Measurements from ENCODE around the gene SLC5A1. TPM values are rescaled to one million over a fixed set of nuclear protein-coding genes. Genes with fewer than 3 reads are reported as not detected.
A peak's percentile ranks its signal among the peaks of the same experiment; 100 is the strongest.

The SLC5A1 gene
- total RNA-seq, 2 experiments from 2014 or later = not detected

DNA sequence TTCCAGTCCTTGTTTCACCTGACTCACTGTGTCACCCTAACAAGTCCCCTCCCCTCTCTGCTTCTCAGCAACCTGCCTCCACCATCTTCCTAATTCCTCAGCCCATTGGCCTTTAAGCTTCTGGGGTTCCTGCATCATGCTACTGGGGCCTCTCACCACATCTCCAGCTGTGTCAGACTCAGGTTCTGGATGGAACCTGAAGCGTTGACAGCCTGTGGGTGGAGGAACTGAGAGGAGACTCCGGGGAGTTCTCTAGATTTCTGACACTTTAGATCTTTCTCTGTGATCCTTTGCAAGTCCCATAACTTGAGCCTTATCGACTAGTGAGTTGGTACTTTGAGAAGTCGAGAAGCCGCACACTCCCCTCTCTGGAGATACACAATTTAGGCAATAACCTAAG, 11.6 kb upstream of the SLC5A1 start:
- no peak overlapping the region for H3K27ac Mint-ChIP-seq
- no peaks in the 10 kb centered on the region for H3K4me1 Mint-ChIP-seq
- ChIA-PET CTCF (no interaction called here), POLR2A (no interaction called here)
- peaks cover 23% of the 10 kb centered on the region for H3K27me3 Mint-ChIP-seq
- H3K4me3 Mint-ChIP-seq = no peak overlapping the region
- DNase-seq = no peak
- no peaks in the 10 kb centered on the region for H3K9me3 Mint-ChIP-seq
- H3K36me3 Mint-ChIP-seq (ENCODE audit: low read depth) = no peaks in the 10 kb centered on the region

DNA sequence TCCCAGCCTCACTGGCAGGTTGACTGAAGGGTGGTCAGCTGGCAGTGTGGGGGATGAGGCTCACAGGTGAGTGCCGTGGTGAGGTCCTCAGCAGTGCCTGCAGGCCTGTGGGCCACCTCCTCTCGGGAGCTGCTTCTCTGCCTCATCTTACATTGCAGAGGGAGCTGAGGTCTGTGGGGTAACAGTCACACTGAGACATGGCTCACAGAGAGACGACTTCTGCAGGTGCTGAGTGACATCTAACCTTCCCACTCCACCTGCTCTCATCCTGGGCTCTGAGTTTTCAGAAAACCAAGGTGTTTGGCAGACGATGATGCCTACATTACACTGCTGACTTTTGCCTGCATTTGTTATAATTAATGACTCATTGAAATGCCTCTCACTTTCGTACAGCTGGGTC, 8.8 kb upstream of the SLC5A1 start:
- H3K36me3 Mint-ChIP-seq (ENCODE audit: low read depth) = no peaks in the 10 kb centered on the region
- no peak for DNase-seq
- peaks cover 30% of the 10 kb centered on the region for H3K27me3 Mint-ChIP-seq
- H3K4me3 Mint-ChIP-seq = no peak overlapping the region
- ChIA-PET POLR2A (no interaction called here), CTCF (no interaction called here)
- H3K4me1 Mint-ChIP-seq = no peaks in the 10 kb centered on the region
- H3K27ac Mint-ChIP-seq = no peak overlapping the region
- H3K9me3 Mint-ChIP-seq = no peaks in the 10 kb centered on the region

DNA sequence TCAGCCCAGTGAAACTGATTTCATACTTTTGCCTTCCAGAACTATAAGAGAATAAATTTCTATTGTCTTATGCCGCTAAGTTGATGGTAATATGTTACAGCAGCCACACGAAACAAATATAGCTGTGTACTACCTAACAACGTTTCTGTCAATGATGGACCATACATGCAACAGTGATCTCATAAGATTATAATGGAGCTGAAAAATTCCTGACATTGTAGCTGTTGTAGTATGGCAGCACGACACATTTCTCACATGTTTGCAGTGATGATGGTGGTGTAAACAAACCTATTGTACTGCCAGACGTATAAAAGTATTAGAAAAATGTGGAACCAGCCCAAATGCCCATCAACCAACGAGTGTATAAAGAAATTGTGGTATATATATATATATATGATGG, 5.8 kb upstream of the SLC5A1 start:
- Mint-ChIP-seq H3K4me1 (no peaks in the 10 kb centered on the region), H3K36me3 (ENCODE audit: low read depth) (no peaks in the 10 kb centered on the region), H3K4me3 (no peak overlapping the region), H3K27ac (no peak overlapping the region), H3K27me3 (peaks cover 44% of the 10 kb centered on the region), H3K9me3 (no peaks in the 10 kb centered on the region)
- ChIA-PET CTCF (no interaction called here), POLR2A (no interaction called here)
- DNase-seq = no peak

DNA sequence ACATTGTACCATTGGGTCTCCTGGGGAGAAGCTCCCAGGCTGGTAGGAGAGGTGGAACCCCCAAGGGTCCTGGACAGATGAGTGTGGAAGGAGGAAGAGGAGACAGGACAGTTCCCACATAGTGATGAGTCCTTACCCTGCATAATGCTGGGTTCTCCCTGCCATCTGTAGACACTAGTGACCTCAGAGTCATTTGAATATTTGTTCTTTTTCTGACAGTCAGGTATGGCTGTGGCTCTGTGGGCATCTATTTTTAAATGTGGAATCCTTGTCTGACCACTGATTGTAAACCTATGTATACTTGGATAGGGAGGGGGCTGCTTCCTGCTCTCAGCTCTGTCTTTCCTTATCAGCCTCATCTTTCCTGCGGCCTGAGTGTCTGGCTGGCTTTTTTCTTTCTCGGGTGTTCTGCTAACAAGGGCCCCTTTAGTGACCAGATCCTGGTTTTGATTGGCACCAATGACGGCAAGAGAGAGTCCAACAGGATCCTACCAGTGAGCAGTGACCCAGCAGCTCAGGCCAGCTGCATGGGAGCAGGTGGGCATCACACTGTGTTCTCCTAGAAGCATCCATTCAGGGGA, 2.6 kb upstream of the SLC5A1 start:
- ChIA-PET CTCF (no interaction called here), POLR2A (interaction anchor here (1.2 kb wide), 1 partner anchor 11 kb away, joined by 5 read pairs; no protein-coding TSS in a partner anchor)
- Mint-ChIP-seq H3K27me3 (peaks cover 62% of the 10 kb centered on the region), H3K4me1 (no peaks in the 10 kb centered on the region), H3K36me3 (ENCODE audit: low read depth) (no peaks in the 10 kb centered on the region), H3K9me3 (no peaks in the 10 kb centered on the region), H3K27ac (no peak overlapping the region), H3K4me3 (no peak overlapping the region)
- DNase-seq = no peak

DNA sequence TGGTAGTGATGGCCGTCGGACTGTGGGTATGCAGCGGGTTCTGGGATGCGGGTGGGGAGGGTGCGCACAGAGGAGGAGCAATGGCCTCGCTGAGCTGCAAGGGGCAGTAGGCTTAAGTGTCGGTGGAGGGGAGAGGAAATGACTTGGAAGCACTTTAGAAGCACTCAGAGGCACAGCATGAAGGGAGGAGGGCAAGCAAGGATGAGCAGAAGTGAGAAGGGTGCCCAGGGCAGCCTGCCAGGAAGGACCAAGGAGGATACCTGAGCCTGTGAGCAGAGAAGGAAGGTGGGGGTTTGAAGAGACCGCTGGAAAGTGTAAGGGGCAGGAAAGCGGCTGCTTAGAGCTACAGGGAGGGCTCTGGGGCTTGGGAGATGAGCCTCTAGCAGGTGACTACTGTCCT, 330 bp downstream of the SLC5A1 start:
- H3K4me1 Mint-ChIP-seq = no peaks in the 10 kb centered on the region
- H3K9me3 Mint-ChIP-seq = no peaks in the 10 kb centered on the region
- ChIA-PET POLR2A (no interaction called here), CTCF (no interaction called here)
- no peak for DNase-seq
- H3K27ac Mint-ChIP-seq = no peak overlapping the region
- no peak overlapping the region for H3K4me3 Mint-ChIP-seq
- no peaks in the 10 kb centered on the region for H3K36me3 Mint-ChIP-seq (ENCODE audit: low read depth)
- peaks cover 84% of the 10 kb centered on the region for H3K27me3 Mint-ChIP-seq

DNA sequence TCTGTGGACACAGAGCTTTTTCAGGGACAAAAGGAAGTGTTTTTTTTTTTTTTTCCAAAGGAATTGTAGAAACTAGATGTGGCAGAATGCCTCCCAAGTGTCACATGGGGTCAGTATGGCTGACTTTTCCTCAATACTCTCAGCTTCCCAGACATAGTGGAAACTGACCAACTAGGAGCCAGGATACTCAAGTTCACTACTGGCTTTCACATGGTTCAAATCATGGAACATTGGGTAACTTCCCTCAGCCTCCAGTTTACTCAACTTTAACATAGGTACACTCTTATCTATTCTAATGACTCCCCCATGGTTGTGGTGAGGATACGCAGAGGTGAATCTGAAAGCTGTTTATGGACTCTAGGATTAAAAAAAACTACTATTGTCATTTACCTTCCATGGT, 1.4 kb downstream of the SLC5A1 start:
- Mint-ChIP-seq H3K4me3 (no peak overlapping the region), H3K36me3 (ENCODE audit: low read depth) (no peaks in the 10 kb centered on the region), H3K27ac (no peak overlapping the region), H3K27me3 (peaks cover 80% of the 10 kb centered on the region), H3K4me1 (no peaks in the 10 kb centered on the region), H3K9me3 (no peaks in the 10 kb centered on the region)
- CTCF ChIA-PET = interaction anchor here (0.6 kb wide), 1 partner anchor 67 kb away, joined by 3 read pairs; no protein-coding TSS in a partner anchor
- POLR2A ChIA-PET = no interaction called here
- no peak for DNase-seq

DNA sequence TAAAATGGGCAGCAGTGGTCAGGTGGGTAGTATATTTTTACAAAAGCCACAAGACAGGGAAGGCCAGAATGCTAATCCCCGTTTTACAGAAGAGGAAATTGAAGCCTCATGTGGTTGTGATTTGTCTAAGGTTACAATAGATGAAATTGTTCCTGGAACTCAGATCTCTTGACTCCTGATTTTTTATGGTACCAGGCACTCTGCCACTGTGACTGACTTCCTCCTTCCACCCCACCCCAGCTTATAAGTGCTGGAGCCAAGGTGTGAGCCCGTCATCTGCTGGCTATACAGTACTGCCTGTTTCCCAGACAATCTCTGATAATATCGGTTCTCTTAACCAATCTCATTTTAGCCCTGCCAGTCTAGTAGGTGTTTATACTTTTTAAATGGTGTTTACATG, 1.9 kb downstream of the SLC5A1 start:
- H3K27me3 Mint-ChIP-seq = peaks cover 82% of the 10 kb centered on the region
- H3K4me3 Mint-ChIP-seq = no peak overlapping the region
- no peaks in the 10 kb centered on the region for H3K4me1 Mint-ChIP-seq
- H3K27ac Mint-ChIP-seq = no peak overlapping the region
- ChIA-PET POLR2A (no interaction called here), CTCF (no interaction called here)
- H3K9me3 Mint-ChIP-seq = no peaks in the 10 kb centered on the region
- H3K36me3 Mint-ChIP-seq (ENCODE audit: low read depth) = no peaks in the 10 kb centered on the region
- DNase-seq = no peak

DNA sequence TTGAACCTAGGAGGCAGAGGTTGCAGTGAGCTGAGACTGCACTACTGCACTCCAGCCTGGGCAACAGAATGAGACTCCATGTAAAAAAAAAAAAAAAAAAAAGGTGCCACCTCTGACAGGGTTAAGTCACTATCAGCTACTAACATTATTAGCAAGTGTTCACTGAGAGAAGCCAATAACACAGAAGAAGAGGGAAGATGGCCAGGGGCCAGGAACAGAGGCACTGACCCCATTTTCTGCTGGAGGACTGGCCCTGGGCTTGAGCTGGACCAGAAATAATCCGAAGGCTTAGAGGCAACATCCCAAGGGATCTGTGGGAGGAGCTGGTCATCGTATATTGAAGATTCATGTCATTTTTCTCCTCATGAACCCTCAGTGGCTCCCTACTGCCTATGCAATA, 5.0 kb downstream of the SLC5A1 start:
- Mint-ChIP-seq H3K36me3 (ENCODE audit: low read depth) (no peaks in the 10 kb centered on the region), H3K9me3 (no peaks in the 10 kb centered on the region), H3K4me1 (peaks cover 16% of the 10 kb centered on the region), H3K27ac (no peak overlapping the region), H3K4me3 (no peak overlapping the region), H3K27me3 (peaks cover 84% of the 10 kb centered on the region)
- DNase-seq = no peak
- CTCF ChIA-PET = no interaction called here
- POLR2A ChIA-PET = no interaction called here

DNA sequence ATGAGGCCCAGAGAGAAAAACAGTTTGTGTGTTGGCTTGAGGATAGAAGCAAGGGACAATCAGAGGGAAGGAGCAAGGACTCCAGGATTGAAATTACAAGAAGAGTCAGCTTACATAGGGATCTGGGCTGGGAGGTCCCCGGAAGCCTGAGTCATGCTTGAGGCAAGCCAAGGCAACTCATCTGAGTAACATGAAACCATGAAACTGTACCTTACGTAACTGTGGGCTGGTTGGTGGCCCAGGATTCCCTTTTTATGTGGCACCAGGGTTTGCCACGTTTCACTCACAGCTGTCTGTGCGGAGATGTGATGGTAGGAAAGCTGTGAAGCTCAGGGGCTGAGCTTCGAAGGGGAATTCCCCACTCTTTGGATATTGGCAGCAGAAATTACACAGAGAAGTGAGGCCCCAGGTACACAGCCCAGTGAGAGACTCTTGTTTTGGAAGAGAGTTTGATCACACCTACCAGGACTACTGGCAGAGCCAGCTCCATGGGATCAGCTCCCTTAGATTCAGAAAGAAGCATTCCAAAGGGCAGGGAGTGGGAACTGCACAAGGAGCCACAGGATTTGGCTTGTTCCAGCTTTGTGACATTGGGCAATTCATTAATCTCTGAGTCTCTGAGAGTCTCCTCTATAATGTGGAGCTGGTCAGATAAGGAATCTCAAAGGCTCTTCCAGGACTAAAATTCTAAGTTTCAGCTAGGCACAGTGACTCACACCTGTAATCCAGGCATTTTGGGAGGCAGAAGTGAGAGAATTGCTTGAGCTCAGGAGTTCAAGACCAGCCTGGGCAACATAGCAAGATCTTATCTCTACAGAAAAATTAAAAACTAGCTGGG, 7.8 kb downstream of the SLC5A1 start:
- H3K4me3 Mint-ChIP-seq = no peak overlapping the region
- H3K4me1 Mint-ChIP-seq = peaks cover 16% of the 10 kb centered on the region
- H3K9me3 Mint-ChIP-seq = no peaks in the 10 kb centered on the region
- DNase-seq = peak; percentile 74
- H3K36me3 Mint-ChIP-seq (ENCODE audit: low read depth) = no peaks in the 10 kb centered on the region
- peaks cover 74% of the 10 kb centered on the region for H3K27me3 Mint-ChIP-seq
- ChIA-PET POLR2A (interaction anchor here (0.9 to 1.7 kb wide), 3 partner anchors 10 to 424 kb away, joined by 3 to 5 read pairs (median 3); partner anchors contain the start of genes FBXO7 and RTCB), CTCF (interaction anchor here (1.0 to 2.0 kb wide), 2 partner anchors 73 to 81 kb away, joined by 3 to 5 read pairs; no protein-coding TSS in a partner anchor)
- no peak overlapping the region for H3K27ac Mint-ChIP-seq

DNA sequence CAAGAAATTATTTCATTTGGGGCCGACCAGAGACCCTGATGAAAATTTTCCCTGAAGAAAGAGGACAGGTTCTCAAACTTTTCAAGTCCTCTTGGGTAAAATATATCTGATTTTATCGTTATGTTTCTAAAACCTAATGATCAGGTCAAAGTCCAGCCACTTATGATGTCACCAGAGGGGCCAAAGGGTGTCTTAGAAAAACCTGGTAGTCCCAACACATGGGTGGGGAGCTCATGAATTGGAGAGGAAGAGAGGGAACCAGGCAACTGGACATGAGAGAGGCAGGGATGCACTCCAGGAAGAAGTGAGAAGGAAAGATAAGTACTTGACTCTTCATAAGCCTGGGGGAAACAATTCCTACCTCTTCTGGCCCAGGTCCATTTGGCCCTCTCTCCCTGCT, 9.2 kb downstream of the SLC5A1 start:
- Mint-ChIP-seq H3K9me3 (no peaks in the 10 kb centered on the region), H3K27ac (no peak overlapping the region), H3K27me3 (peaks cover 66% of the 10 kb centered on the region), H3K4me3 (no peak overlapping the region), H3K36me3 (ENCODE audit: low read depth) (no peaks in the 10 kb centered on the region), H3K4me1 (peaks cover 16% of the 10 kb centered on the region)
- POLR2A ChIA-PET = no interaction called here
- CTCF ChIA-PET = no interaction called here
- no peak for DNase-seq

DNA sequence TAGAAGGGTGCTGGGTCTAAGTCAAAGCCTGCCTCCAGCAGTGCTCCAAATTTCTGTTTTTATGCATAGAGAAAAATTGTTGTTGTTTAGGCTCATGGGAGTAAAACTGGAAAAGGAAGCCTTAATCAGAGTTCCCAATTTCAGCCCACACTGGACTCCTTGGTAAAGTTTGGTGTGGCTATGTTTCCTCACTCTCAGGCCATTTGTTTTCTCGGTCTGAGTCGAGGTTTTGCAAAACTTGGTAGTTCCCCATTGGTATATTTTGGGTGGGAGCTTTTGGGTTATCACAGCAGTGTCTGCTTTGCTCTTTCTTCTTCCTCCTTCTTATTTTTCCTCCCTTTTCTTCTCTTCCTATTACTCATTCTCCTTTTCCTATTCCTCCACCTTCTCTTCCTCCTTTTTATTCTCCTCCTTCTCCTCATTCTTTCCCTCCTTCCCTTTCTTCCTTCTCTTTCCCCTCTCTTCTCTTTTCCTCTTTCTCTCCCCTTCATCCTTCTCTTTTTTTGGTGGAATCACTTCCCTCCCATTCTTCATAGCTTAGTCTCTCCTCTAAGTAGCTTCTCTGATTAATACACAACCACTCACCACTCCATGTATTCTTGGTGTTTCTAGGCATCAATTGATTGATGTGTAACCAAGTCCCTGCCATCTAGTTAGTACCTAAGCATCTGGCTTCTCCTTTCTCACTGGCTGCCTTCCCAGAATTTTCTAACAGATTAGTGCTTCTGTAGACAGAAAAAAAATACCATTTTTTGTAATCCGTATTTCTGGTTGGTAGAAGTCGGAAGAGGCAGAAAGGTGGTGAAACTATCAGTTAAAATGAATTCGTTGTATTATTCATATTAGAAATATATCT, 10.1 kb downstream of the SLC5A1 start:
- H3K27me3 Mint-ChIP-seq = peaks cover 62% of the 10 kb centered on the region
- H3K4me3 Mint-ChIP-seq = no peak overlapping the region
- no peak overlapping the region for H3K27ac Mint-ChIP-seq
- CTCF ChIA-PET = no interaction called here
- POLR2A ChIA-PET = no interaction called here
- no peak for DNase-seq
- H3K9me3 Mint-ChIP-seq = no peaks in the 10 kb centered on the region
- no peaks in the 10 kb centered on the region for H3K36me3 Mint-ChIP-seq (ENCODE audit: low read depth)
- peaks cover 16% of the 10 kb centered on the region for H3K4me1 Mint-ChIP-seq

DNA sequence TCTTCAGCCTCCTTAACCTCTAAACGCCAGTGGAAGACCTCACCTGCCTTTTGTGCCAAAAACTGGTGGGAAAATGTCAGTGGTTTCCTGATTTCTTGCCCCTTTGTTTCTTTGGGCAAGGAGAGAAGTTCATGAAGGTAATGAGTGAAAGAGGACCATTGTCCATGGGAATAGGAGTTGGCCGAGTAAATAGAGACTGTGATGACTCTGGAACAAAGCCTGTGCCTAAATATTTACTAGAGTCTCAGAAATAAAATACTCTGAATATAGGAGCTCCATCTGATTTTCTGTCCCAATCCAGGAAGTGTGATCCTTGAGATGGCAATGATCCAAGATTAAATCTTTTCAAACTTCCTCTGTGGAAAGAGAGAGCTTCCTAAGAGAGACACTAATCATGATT, 12.0 kb downstream of the SLC5A1 start:
- H3K27me3 Mint-ChIP-seq = peaks cover 63% of the 10 kb centered on the region
- ChIA-PET POLR2A (no interaction called here), CTCF (no interaction called here)
- no peak overlapping the region for H3K27ac Mint-ChIP-seq
- H3K9me3 Mint-ChIP-seq = no peaks in the 10 kb centered on the region
- no peak for DNase-seq
- H3K36me3 Mint-ChIP-seq (ENCODE audit: low read depth) = no peaks in the 10 kb centered on the region
- no peak overlapping the region for H3K4me3 Mint-ChIP-seq
- H3K4me1 Mint-ChIP-seq = peaks cover 16% of the 10 kb centered on the region

DNA sequence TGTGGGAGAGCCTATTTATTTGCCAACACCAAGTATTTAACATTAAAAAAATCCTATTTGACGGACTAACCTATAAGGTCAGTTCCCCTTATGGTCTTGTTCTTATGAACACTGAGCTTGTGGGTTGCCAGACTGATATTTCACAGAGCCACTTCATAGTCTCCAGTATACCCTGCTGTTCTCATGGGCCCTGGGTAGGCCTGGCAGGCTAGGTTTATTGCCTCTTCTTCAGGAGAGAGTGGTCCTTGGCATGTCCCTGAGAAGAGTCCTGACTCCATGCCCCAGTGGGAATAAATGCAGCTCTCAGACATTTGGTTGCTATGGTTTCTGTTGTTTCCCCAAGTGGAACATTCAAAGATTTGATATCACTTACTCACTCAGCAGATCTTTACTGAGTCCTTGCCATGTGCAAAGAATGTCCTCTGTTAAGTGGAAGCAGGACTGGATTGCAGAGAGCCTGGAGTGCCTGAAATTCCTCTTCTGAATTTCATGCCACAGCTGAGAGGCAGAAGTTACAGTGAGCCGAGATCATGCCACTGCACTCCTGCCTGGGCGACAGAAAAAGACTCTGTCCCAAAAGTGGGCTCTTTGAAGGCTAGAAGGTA, 15.7 kb downstream of the SLC5A1 start:
- Mint-ChIP-seq H3K36me3 (ENCODE audit: low read depth) (no peaks in the 10 kb centered on the region), H3K27ac (no peak overlapping the region), H3K9me3 (no peaks in the 10 kb centered on the region), H3K27me3 (peaks cover 57% of the 10 kb centered on the region), H3K4me1 (no peaks in the 10 kb centered on the region), H3K4me3 (no peak overlapping the region)
- ChIA-PET CTCF (no interaction called here), POLR2A (no interaction called here)
- DNase-seq = no peak

Measured in activated CD4-positive, alpha-beta memory T cell treated with anti-CD3 and anti-CD28 coated beads, Interleukin-2, amount 10 ng/mL, durations not matched to agents 7 days and 5 days (primary cell).